ENCODE results near the gene KRT20.

GRCh38 chr17:40849723-40850122 is 35.3 kb downstream of the KRT20 start:
- no peak for TF ChIP-seq CTCF (optimal IDR thresholded peaks at IDR 0.05 in 1 of 3, IDR thresholded peaks at IDR 0.05 in 1 of 3, conservative IDR thresholded peaks at IDR 0.05 in 1 of 3; ENCODE audit: extremely low read depth in 1 of 3, insufficient read depth in 2 of 3, low read length in 3 of 3)
- TF ChIP-seq EZH2 (IDR thresholded peaks at IDR 0.05; ENCODE audit: low read length), result no peak

Measured in keratinocyte (primary cell).